Measurements from ENCODE around the gene DOCK9.

Gene DOCK9, protein sequence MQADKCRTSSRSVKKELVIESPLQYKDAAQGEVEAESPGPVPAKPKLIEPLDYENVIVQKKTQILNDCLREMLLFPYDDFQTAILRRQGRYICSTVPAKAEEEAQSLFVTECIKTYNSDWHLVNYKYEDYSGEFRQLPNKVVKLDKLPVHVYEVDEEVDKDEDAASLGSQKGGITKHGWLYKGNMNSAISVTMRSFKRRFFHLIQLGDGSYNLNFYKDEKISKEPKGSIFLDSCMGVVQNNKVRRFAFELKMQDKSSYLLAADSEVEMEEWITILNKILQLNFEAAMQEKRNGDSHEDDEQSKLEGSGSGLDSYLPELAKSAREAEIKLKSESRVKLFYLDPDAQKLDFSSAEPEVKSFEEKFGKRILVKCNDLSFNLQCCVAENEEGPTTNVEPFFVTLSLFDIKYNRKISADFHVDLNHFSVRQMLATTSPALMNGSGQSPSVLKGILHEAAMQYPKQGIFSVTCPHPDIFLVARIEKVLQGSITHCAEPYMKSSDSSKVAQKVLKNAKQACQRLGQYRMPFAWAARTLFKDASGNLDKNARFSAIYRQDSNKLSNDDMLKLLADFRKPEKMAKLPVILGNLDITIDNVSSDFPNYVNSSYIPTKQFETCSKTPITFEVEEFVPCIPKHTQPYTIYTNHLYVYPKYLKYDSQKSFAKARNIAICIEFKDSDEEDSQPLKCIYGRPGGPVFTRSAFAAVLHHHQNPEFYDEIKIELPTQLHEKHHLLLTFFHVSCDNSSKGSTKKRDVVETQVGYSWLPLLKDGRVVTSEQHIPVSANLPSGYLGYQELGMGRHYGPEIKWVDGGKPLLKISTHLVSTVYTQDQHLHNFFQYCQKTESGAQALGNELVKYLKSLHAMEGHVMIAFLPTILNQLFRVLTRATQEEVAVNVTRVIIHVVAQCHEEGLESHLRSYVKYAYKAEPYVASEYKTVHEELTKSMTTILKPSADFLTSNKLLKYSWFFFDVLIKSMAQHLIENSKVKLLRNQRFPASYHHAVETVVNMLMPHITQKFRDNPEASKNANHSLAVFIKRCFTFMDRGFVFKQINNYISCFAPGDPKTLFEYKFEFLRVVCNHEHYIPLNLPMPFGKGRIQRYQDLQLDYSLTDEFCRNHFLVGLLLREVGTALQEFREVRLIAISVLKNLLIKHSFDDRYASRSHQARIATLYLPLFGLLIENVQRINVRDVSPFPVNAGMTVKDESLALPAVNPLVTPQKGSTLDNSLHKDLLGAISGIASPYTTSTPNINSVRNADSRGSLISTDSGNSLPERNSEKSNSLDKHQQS (N-terminal part only)

DNA sequence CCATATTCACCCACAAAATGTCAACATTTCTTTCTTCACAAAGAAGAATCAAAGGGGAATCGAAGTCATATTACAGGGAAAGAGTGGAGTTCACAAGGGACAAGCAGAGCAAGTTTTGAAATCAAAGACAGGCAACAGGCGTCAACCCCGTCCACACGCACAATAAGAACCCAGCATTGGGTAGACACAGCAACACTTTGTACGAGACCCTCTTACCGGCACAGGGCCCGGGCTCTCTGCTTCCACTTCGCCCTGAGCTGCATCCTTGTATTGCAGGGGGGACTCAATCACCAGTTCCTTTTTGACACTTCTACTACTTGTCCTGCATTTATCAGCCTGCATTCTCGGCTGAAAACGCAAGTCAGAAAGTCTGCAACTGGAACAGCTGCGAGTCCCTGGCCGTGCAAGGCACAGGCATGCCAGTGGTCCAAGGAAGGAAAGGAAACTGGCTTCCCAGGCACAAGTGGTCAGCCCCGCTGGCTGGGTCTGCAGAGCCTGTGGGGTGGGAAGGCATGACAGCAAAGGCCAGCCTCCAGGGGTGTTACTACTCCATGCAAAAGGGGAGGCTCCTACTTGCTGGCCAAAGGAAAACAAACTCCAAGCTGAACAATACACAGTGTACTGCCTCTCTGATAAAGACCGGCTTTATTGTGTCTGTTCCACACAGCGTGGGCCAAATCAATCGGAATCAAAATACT, at the start of gene DOCK9:
Gene DOCK9, minus strand, starts transcription at position 497 of the 698 bp plus-strand sequence. Its CDS starts 155 bp downstream, at position 342.
- DNase-seq: no peak

DNA sequence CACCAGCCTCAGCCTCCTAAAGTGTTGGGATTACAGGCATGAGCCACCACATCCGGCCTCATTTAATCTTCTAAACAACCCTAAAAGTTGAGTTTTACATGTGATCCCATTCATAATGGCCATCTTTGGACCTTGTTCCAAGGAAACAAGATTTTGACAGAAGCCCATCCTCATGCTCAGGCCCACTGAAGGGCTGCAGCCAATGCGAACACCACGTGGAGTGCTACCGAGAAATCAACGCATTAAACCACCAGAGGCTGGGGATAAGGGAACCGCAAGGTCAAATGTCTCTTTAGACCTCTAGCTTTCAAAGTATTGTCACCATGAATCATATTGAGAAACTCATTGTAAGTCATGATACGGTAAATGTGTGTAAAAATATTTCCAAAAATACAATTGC, 49.4 kb upstream of the DOCK9 start:
- DNase-seq: no peak

DNA sequence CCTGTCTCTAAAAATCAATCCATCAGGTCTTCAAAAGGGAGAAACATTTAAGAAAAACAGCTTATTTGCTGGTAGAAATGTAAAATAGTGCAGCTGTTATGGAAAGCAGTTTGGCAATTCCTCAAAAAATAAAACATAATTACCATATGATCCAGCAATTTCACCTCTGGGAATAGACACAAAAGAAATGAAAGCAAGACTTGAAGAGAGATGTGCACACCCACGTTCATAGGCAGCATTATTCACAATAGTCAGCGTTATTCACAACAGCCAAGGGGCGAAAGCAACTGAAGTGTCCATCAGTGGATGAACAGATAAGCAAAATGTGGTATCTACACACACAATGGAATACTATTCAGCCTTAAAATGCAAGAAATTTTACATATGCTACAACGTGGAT, 45.1 kb upstream of the DOCK9 start:
- DNase-seq: no peak

DNA sequence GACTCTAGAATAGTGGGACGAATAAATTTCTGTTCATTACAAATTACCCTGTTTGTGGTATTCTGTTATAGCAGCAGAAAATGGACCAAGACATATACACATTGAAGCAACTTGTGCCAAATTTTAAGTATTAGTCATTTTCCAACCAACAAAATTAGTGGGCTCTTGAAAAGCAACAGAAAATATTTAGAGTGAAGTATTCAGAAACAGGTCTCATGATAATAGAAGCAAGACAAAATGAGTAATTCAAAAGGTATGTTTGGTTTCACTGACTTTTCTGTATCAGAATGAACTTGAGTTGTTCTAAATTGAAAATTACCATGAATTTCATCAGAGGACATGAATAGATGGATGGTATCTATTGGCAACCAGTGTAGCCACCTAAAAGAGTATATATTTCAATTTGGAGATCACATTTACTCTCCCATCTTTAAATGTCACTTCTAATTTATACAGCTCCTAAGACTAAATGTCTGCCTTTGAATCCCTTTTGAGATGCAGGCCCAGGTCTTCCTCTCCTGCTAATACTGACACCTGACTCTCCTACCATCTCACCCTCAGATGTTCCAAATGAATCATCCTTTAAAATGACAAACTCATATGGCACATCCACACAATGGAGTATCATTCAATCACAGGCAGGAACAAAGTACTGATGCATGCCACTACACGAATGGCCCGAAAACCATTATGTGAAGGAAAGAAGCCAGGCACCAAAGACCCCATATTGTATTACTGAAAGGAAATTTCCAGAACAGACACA, 40.7 kb upstream of the DOCK9 start:
- no peak for DNase-seq

DNA sequence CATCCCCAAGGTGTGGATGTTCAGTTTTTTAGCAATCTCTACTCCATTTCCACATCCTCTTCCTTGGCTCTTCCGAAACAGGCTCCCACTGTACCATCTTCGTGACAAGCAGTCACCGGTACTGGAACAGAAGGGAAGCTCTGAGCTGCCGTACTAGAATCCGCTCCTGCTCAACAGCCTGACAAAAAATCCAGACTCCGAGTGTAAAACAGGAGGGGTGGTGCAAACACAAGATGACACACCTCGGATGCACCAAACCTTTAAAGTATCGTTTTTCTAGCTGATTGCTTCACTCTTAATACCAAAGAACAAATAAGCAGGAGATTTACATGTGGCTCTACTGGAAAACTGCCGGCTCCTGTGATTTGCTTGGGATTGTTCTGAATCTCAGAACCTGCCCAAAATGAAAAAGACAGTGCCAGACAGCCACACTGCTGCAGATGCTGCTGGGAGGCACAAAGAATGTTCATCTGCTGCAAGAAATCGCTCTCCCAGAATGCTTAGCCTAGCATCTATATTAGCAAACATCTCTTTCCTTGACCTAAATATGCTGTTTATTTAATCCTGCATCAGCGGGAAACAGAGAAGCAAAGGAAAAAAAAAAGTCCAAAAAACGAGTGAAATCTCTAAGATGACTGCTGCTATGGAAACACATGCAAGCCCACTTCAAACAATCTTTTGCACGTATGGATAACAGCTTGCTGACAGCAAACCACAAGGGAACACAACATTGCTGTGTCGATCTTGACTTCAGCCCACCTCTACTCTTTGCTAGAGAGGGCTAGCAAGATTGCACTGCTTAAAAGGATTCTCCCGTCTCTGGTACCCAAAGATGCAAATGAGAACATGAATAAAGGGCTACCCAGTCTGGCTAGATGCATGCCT, 38.0 kb upstream of the DOCK9 start:
- no peak for DNase-seq

DNA sequence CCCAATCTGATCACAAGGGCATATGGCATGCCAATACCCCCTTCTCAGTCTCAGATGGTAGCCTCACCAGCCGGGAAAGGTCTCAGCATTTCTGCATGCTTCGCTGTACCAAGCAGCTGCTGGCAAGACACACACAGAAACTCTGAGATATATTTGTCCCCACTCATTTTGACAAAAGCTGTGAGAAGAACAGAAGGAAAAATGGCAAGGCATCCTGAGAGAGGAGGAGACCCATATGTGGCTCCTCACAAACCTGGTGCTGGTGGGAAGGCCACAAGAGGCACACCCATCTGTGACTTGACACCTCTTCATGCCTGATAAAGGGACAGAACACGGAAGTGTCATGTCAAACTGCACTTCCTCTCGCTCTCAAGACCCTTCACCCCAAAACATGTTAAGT, 36.7 kb upstream of the DOCK9 start:
- no peak for DNase-seq

DNA sequence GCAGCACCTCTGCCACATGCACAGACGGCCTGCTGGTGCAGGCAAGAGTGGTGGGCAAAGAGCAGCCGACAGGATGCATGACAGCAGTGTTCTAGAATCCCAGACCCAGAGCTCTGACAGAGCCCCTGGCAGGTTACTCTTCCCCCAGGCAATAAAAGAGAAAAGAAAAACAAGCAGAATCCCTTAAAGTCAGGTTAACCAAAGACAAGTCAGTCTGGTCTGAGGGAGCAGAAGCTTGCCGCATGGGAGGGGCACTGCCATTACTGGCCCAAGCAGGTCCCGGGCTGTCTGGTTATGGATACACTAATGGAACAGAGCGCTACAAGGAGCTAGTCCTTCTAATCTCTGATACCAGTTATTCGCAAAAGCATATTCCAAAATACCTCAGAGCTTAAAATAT, 36.1 kb upstream of the DOCK9 start:
- no peak for DNase-seq

DNA sequence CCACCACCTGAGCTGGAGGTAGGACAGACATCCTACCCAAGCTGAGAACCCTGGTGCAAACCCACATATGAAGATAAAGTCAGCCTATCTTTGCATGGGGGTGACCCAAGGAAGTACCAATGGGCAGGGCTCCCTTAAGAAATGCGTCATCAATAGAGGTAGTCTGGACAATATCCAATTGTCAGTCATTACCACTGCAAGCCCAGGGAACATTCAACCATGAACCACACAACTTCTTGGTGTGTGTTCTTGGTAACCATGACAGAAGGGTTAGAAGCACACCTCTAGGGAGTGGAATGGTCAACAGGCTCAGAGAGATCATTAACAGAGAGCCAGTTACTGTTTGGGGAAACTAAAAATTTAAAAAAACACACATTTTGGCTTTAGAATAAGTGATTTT, 34.7 kb upstream of the DOCK9 start:
- DNase-seq: no peak

DNA sequence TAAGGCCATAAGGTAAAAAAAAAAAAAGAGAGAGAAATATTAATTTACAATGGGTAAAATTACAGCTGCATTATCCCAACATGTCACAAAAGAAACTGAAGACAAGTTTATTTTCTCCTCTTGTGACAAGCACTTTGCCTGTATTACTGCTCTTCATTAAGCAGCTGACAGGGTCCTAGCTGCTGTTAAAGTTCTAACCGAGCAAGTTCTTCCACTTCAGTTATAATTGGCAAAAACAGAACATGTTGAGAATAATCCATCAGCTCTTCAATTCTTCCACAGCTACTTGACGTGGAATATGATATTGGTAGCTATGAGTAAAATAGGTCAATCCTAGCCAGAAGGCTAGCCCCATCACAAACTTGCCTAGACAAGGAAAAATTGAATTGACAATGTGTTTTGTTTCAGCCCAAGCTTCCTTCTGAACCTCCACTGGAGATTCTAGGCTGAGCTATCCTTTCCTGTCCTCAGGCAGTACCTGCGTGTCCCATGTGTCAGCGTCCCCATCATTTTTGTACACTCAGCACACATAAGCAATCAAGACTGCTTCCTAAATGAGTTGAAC, 32.2 kb upstream of the DOCK9 start:
- DNase-seq: peak; percentile 51

DNA sequence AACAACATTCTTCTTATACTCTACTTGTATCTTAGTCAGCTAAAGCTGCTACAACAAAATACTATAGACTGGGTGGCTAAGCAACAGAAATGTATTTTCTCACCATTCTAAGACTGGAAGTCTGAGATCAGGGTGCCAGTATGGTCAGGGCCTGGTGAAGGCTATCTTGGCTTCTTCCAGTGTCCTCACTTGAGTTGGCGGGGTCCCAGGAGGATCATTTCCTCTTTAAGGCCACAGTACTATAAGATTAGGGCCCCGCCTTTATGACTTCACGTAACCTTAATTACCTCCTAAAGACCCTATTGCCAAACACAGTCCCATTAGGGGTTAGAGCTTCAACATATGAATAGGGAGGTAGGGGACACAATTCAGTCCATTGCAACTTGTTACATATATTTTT, 30.7 kb upstream of the DOCK9 start:
- no peak for DNase-seq

DNA sequence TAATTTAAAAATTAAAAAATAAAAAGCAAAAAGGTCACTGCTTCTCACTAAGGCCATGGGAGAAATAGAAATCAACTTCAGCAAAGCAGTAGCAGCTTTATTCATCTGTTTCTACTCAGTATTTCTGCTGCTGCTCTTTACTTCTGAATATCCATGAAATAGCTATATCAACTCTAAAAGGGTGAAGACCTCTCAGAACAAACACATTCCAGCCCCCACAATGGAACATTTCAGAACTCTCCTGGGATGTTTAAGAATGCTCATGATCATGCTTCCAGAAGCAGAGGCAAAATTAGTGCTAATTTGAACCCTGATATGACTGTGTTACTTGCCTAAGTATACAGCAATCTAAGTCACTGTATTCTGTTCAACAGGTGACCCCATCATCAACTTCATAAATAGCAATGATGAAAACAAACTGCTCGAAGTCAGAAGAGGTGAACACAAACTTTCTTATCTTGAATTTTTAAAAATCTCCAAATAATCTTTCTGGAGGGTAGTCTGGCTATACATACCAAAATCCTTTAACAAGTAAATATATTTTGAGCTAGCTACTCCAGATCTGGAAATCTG, 29.6 kb upstream of the DOCK9 start:
- DNase-seq: no peak

DNA sequence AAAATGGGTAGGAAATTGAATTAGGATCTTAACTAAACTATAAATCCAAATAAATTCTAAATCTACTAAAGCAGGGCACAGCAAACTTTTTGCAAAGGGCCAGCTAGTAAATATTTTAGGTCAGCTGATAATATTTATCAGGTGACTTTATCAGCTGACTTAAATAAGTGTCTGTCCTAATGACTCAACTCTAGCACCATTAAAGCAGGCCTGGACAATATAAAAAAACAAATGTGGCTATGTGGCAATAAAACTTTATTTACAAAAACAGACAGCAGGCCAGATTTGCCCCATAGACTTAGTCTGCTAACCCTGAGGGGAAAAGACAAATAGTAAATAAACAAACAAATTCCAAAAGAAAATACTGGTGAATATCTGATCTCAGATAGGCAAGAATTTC, 27.7 kb upstream of the DOCK9 start:
- no peak for DNase-seq

DNA sequence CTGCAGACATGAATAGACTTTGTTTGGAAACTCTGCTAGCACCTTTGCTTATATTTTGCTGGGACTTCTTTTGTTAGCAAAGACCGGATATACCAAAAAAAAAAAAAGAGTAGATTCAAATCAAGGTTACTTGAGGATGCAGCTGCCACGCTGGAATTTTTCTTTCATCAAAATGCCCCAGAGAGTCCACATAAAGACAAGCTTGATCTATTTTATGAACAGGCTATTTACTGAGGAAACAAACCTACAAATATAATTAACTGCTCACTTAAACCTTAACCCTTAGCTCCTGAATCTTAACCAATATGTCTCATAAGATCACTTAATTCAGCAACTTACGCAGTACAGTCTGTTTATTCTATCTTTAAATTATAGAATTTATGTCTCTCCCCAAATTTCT, 27.1 kb upstream of the DOCK9 start:
- no peak for DNase-seq

DNA sequence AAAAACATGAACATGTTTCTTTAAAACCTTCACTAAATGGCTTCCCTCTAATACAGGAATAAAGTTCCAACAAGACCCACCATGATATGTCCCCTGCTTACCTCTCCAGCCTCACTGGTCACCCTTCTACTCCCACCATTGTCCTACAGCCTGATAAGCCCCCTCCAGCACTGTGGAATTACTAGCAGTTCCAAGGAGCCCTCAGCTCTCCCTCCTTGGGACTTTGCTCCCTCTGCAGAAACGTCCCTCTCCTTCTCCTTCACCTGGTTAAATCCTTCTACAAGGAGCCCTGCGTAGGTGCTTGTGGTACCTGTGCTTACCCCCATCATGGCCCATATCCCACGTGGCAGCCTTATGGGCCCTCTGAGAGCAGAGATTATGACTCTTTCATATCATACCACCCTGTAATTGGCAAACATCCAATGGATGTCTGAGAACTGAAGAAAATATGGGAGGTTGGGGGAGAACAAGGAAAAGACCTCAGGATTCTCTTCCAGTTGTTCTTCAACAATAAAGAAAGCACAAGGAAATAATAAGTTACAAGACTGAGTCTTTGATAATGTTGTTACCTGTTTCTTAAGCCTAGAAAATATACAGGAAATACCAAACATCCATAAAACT, 26.1 kb upstream of the DOCK9 start:
- DNase-seq: no peak

DNA sequence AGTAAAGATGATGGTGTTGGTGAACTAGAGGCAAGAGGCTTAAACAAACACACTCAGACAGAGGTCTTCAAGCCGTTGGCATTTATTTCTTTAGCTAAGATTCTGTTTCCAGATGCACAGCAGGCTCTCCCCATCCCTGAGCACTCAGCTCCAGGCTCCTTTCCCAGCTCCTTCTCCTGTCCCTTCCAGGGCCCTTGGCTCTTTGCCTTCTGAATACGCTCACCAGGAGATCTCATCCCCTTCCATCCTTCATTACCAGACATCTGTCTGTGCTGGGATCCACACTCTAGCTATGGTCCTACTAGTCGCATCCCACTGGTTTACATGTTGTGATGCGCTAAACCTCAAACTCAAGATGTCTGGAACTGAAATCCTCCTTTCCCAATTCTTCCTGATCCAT, 25.3 kb upstream of the DOCK9 start:
- DNase-seq: no peak

DNA sequence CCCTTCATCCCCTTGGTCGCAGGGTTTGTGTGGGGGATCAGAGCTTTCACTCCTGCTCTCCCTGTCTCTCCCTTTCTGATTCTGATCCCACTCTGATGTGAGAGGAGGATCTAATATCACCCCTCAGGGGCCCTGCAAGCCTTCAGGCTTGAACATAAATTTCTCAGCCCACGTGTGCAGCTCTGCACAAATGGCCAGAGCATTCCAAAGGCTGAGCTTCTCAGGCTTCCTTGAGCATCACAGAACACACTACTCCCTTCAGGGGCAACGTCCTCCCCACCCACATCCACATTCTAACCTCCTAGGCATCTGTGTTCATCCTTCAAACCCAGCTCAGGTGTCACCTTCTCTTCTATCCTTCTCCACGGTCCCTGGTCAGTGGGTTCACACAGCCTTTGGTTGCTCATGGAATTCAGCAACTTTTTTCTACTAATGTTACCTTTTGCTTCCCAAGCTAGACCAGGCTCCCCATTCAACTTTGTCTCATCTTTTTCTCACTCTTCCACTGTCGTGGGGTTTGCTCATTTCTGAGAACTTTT, 24.4 kb upstream of the DOCK9 start:
- DNase-seq: no peak

DNA sequence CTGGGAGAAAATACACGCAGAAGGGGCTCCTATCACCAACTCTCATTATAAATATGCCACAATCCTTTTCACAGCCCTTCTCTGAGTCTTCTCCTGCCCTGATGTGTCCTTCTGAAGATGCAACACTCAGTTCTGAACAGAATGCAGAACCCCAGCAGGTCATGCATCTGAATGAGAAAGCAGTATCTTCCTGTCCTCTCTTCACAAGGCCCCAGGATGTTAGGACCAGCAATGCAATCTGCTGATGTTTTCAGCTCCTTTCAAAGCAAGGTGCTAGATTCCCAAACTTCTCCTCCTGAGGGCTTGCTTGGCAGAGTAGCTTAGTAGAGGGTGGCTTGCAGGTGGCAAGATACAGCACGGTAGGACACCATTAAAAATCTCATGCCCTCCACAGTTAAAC, 22.3 kb upstream of the DOCK9 start:
- DNase-seq: no peak

DNA sequence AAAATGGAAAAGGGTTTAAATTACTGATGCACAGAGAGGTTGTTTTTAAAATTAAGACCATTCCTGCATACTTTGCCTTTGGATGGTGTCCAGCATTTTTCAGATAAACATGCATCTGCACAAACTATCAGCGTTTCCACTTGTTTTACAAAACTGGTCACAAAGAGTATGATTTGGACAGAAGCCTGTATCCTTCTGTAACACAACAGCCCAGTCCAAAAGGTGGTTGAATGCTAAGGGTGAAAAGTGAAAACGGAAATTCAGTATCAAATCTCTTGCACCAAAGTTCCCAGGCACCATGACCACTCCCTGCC, 21.7 kb upstream of the DOCK9 start:
- DNase-seq: no peak

DNA sequence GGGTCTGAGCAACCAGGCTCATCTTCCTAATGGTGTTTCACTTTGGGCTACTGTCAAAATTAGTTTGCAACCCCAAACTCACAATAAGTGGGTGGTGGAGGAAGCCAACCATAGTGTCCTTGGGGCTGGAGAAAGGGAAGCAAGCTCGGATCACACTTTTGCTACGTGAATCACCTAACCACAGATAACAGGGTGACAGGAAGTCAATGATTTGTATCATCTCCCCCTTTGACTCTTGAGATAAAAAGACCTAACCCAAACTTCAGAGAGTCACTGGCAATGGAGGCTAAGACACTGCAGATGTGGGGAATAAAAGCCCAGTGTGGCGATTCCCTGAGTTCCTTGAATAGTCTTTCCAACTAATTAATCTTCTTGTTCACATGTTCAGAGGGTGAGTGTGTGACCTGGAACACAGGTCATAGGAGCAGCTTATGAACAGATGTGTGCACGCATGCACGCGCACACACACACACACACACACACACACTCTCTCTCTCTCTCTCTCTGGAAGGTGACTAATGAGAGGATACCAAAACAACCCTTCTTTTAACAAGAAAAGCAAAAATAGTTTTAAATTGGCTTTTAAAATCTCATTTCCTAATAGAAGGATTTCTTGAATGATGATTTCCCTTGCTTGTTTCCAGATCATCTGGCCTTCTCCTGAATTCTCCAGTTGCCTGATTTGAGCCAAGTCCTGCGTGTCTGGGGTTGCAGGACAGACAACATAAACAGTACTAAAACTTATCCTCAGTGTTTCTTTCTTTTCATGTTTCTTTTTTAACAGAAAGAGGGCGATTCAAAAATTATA, 21.2 kb upstream of the DOCK9 start:
- DNase-seq: no peak
